Thyroid gland (tissue), 4 donors: Measurements from ENCODE around the gene TTLL5. TPM values are rescaled to one million over a fixed set of nuclear protein-coding genes. Genes with fewer than 3 reads are reported as not detected.

Experiments used
- DNase-seq, 2 donors: peaks; one replicate each; pipeline ENCODE4 v3.0.0-alpha.2; 2019
- H3K27ac ChIP-seq, 3 donors: fragments of 200-600 bp; sonication (generic); 1 replicate in 2 of 3; 2 replicates in 1 of 3; pipeline ENCODE4 v1.5.1; 2016 to 2019; ENCODE audit warnings: mild to moderate bottlenecking in 1 of 3, moderate library complexity in 1 of 3
- H3K27me3 ChIP-seq: fragments of 200-600 bp; sonication (generic); one replicate; pipeline ENCODE4 v1.5.1; 2019
- H3K36me3 ChIP-seq, 2 donors: fragments of 200-600 bp; sonication (generic); one replicate each; pipeline ENCODE4 v1.5.1; 2016 to 2019
- H3K4me1 ChIP-seq, 2 donors: fragments of 200-600 bp; sonication (generic); one replicate each; pipeline ENCODE4 v1.5.1; 2017 to 2019
- H3K4me3 ChIP-seq, 3 donors: fragments of 200-600 bp; sonication (generic); replicated peaks in 1 of 3; 1 replicate in 2 of 3; 2 replicates in 1 of 3; pipeline ENCODE4 v1.5.1; 2016; ENCODE audit warnings: mild to moderate bottlenecking in 1 of 3
- H3K9me3 ChIP-seq: fragments of 200-600 bp; sonication (generic); one replicate; pipeline ENCODE4 v1.5.1; 2017
- POLR2A ChIP-seq, 2 donors: fragments of 450-650 bp; IDR thresholded peaks; one replicate each; pipeline ENCODE4 v1.6.1; 2017; ENCODE audit warnings: antibody characterized with exemption in 2 of 2, mild to moderate bottlenecking in 2 of 2, moderate library complexity in 1 of 2
- WGBS, 2 donors: methylation state at CpG; one replicate each; pipeline ENCODE4 v1.1.5; 2017; 5-methylcytosine and 5-hydroxymethylcytosine counted together
- intact Hi-C: fragments of 100-400 bp; cut with DNase I; formaldehyde crosslinking; loops from one replicate; pipeline ENCODE4 v1.15.1; 2023
- total RNA-seq, 4 donors: library from RNA; depleted of rRNA; stranded (reverse); fragments of >200 nt; gene quantifications; one replicate each; pipeline ENCODE4 v1.2.3, GENCODE V29; 2016
- TF ChIP-seq, protein P1 (sequence below), 6 experiments: fragments of 200-600 bp in 3 of 6; fragments of 450-650 bp in 3 of 6; sonication (generic) in 3 of 6; IDR thresholded peaks; one replicate each; pipeline ENCODE4 v1.5.1; 2016 to 2019; ENCODE audit warnings: antibody characterized with exemption in 6 of 6, mild to moderate bottlenecking in 2 of 6, inconsistent platforms in 1 of 6, moderate library complexity in 1 of 6

The TTLL5 gene
- total RNA-seq, 4 donors from 2014 or later, result 31.8 to 65.1 (median 35.7) TPM

GRCh38 chr14:75711105-75711795, 50.2 kb downstream of the TTLL5 start:
- intact Hi-C loops, result loop anchor here (5.0 kb wide), 1 partner anchor 271 kb away; the partner anchor contains the start of gene TGFB3
- Histone ChIP-seq H3K27ac (peak overlapping the region; percentile 74 to 82 (median 79)), H3K4me1 (peaks cover 16 to 23% of the 10 kb centered on the region in 2 donors), H3K4me3 (no peak overlapping the region), H3K27me3 (no peaks in the 10 kb centered on the region), H3K9me3 (no peaks in the 10 kb centered on the region), H3K36me3 (peaks cover 0 to 3% of the 10 kb centered on the region in 2 donors)
- WGBS, 2 donors, result 85 to 87% methylated on average over 4 of the region's 4 CpGs
- peak; percentile 29 to 51 for DNase-seq
- TF ChIP-seq POLR2A (IDR thresholded peaks at IDR 0.05), result no peak
- TF ChIP-seq, protein P1, sequence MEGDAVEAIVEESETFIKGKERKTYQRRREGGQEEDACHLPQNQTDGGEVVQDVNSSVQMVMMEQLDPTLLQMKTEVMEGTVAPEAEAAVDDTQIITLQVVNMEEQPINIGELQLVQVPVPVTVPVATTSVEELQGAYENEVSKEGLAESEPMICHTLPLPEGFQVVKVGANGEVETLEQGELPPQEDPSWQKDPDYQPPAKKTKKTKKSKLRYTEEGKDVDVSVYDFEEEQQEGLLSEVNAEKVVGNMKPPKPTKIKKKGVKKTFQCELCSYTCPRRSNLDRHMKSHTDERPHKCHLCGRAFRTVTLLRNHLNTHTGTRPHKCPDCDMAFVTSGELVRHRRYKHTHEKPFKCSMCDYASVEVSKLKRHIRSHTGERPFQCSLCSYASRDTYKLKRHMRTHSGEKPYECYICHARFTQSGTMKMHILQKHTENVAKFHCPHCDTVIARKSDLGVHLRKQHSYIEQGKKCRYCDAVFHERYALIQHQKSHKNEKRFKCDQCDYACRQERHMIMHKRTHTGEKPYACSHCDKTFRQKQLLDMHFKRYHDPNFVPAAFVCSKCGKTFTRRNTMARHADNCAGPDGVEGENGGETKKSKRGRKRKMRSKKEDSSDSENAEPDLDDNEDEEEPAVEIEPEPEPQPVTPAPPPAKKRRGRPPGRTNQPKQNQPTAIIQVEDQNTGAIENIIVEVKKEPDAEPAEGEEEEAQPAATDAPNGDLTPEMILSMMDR (IDR thresholded peaks at IDR 0.05), result peak; percentile 35 to 85 (median 62)

GRCh38 chr14:75711796-75712211, 50.8 kb downstream of the TTLL5 start:
- Histone ChIP-seq H3K36me3 (peaks cover 0 to 3% of the 10 kb centered on the region in 2 donors), H3K27ac (peak overlapping the region; percentile 74 to 82 (median 79)), H3K27me3 (no peaks in the 10 kb centered on the region), H3K9me3 (no peaks in the 10 kb centered on the region), H3K4me1 (peaks cover 21 to 26% of the 10 kb centered on the region in 2 donors), H3K4me3 (no peak overlapping the region)
- DNase-seq, result peak; percentile 87 to 90
- no peak for TF ChIP-seq POLR2A (IDR thresholded peaks at IDR 0.05)
- TF ChIP-seq, protein P1 (IDR thresholded peaks at IDR 0.05), result no peak
- 9 to 22% methylated on average over 4 of the region's 4 CpGs for WGBS, 2 donors
- intact Hi-C loops, result loop anchor here (5.0 kb wide), 1 partner anchor 270 kb away; the partner anchor contains the start of gene TGFB3

DNA sequence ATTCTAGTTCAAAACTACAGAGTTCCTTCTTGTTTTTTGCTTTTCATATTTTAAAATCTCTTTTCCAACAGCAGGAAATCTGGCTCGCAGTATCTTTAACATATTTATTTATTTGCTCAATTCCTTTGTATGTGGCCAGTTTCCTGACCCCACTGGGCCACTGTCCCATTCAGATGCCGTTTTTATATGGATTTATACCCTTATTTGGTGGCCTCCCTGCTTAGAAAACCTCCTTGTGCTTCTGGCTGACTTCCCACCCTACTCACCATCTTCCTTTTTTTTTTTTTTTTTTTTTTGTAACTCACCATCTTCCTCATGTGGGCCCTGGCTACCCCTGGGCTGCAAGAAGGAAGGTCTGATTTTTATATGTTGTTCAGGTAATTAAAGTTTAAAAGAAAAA, 53.9 kb downstream of the TTLL5 start:
- intact Hi-C loops, result loop anchor here (5.0 kb wide), 1 partner anchor 267 kb away; the partner anchor contains the start of gene TGFB3
- no peaks in the 10 kb centered on the region for H3K27me3 ChIP-seq
- H3K27ac ChIP-seq, result peak overlapping the region in 1 of 3 donors; percentile 8
- H3K4me1 ChIP-seq, result peaks cover 21 to 36% of the 10 kb centered on the region in 2 donors
- H3K4me3 ChIP-seq, result no peak overlapping the region
- DNase-seq, result no peak
- 57 to 66% methylated on average over 2 of the region's 2 CpGs for WGBS, 2 donors
- no peak for TF ChIP-seq POLR2A (IDR thresholded peaks at IDR 0.05)
- TF ChIP-seq, protein P1 (IDR thresholded peaks at IDR 0.05), result no peak
- no peaks in the 10 kb centered on the region for H3K36me3 ChIP-seq
- H3K9me3 ChIP-seq, result no peaks in the 10 kb centered on the region

GRCh38 chr14:75715926-75716780, 55.1 kb downstream of the TTLL5 start:
- Histone ChIP-seq H3K4me3 (no peak overlapping the region), H3K4me1 (peaks cover 27 to 48% of the 10 kb centered on the region in 2 donors), H3K27me3 (no peaks in the 10 kb centered on the region), H3K27ac (peak overlapping the region in 1 of 3 donors; percentile 5), H3K9me3 (no peaks in the 10 kb centered on the region), H3K36me3 (no peaks in the 10 kb centered on the region)
- intact Hi-C loops, result no loop called here
- WGBS, 2 donors, result 50 to 54% methylated on average over 2 of the region's 2 CpGs
- no peak for DNase-seq
- TF ChIP-seq, protein P1 (IDR thresholded peaks at IDR 0.05), result no peak
- TF ChIP-seq POLR2A (IDR thresholded peaks at IDR 0.05), result no peak
